PC-9 (cell line): ENCODE data around the gene TATDN2.

Experiments used
- CTCF ChIP-seq: fragments of 200-600 bp; sonication (generic); conservative IDR thresholded peaks from 2 replicates; pipeline ENCODE4 v1.6.1; 2017; ENCODE audit warnings: mixed run types, antibody characterized with exemption, mild to moderate bottlenecking, moderate library complexity
- EZH2 ChIP-seq: fragments of 200-600 bp; sonication (generic); IDR thresholded peaks from 2 replicates; pipeline ENCODE4 v1.8.0; 2017; ENCODE audit warnings: antibody characterized with exemption, low read depth

GRCh38 chr3:10308678-10309077, 60.4 kb downstream of the TATDN2 start:
- TF ChIP-seq CTCF (no peak), EZH2 (no peak)
